Measurements from ENCODE around the gene C1GALT1. TPM values are rescaled to one million over a fixed set of nuclear protein-coding genes. Genes with fewer than 3 reads are reported as not detected.

The C1GALT1 gene
- total RNA-seq, 1 donor, result 137 TPM

DNA sequence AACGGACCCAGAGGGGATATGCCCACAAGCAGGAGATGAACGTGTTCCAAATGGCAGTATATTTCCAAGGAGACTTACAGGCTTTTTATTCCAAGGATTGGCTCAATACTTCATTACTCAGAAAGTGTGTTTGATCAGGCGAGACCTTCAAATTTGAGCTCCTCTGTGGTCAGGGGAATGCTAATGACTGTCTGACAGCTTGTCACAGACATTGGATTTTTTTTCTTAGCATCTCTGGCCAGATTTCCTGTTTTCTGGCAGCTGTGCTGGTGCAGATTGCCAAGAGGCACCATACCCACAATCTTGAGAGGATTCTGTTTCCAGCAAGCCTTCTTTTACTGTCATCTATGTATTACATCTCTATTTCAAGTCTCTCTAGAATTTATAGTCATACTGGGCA is 93.8 kb downstream of the C1GALT1 start:
- Histone ChIP-seq H3K36me3 (ENCODE audit: insufficient read depth, low read length) (no peaks in the 10 kb centered on the region), H3K27me3 (ENCODE audit: insufficient read depth, low read length) (no peaks in the 10 kb centered on the region), H3K4me3 (ENCODE audit: insufficient read depth, low read length) (no peak overlapping the region), H3K79me2 (ENCODE audit: insufficient read depth, low read length) (no peaks in the 10 kb centered on the region), H3K27ac (ENCODE audit: low read depth, low read length) (no peak overlapping the region), H2AFZ (ENCODE audit: low read length) (no peak overlapping the region), H3K9me3 (ENCODE audit: low read depth, low read length) (no peaks in the 10 kb centered on the region), H3K4me2 (ENCODE audit: insufficient read depth, low read length) (no peak overlapping the region), H3K4me1 (ENCODE audit: insufficient read depth, low read length) (peaks cover 2% of the 10 kb centered on the region), H4K20me1 (ENCODE audit: insufficient read depth, low read length) (no peaks in the 10 kb centered on the region)
- no peak for DNase-seq (ENCODE audit: insufficient read length, low spot score, missing footprints)
- TF ChIP-seq, protein P1, sequence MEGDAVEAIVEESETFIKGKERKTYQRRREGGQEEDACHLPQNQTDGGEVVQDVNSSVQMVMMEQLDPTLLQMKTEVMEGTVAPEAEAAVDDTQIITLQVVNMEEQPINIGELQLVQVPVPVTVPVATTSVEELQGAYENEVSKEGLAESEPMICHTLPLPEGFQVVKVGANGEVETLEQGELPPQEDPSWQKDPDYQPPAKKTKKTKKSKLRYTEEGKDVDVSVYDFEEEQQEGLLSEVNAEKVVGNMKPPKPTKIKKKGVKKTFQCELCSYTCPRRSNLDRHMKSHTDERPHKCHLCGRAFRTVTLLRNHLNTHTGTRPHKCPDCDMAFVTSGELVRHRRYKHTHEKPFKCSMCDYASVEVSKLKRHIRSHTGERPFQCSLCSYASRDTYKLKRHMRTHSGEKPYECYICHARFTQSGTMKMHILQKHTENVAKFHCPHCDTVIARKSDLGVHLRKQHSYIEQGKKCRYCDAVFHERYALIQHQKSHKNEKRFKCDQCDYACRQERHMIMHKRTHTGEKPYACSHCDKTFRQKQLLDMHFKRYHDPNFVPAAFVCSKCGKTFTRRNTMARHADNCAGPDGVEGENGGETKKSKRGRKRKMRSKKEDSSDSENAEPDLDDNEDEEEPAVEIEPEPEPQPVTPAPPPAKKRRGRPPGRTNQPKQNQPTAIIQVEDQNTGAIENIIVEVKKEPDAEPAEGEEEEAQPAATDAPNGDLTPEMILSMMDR (IDR thresholded peaks at IDR 0.05; ENCODE audit: extremely low read depth, low read depth, low read length), result no peak

DNA sequence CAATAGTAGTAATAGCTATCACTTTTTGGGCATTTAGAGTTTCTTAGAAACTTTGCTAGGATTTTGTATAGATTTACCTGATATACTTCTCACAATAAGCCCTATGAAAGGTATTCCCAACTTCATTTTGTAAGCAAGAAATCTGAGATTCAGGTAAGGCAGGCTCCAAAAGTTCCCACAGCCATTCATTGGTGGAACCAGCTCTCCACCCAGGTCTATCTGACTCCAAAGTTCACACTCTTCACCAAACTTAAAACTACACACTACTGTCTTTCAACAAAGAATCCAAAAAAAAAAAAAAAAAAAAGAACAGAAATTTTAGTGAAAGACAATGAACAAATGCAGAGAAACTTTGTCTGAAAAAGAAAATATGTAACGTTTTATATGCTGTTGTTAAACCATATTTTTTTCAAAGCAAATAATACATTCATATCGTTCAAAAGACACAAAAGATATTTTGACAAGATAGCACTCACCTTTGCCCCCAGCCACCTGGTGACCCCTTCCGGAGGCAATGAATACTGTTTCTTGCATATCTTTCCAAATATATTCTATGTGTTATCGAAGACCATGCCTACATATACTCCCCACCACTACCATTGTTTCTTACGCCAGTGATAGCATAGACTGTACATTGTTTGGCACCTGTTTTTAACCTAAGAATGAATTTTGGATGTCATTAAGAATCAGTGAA is 108.2 kb downstream of the C1GALT1 start:
- Histone ChIP-seq H3K79me2 (ENCODE audit: insufficient read depth, low read length) (no peaks in the 10 kb centered on the region), H3K4me1 (ENCODE audit: insufficient read depth, low read length) (no peaks in the 10 kb centered on the region), H3K4me2 (ENCODE audit: insufficient read depth, low read length) (no peak overlapping the region), H3K36me3 (ENCODE audit: insufficient read depth, low read length) (no peaks in the 10 kb centered on the region), H2AFZ (ENCODE audit: low read length) (no peak overlapping the region), H3K9me3 (ENCODE audit: low read depth, low read length) (no peaks in the 10 kb centered on the region), H4K20me1 (ENCODE audit: insufficient read depth, low read length) (no peaks in the 10 kb centered on the region), H3K27ac (ENCODE audit: low read depth, low read length) (no peak overlapping the region), H3K27me3 (ENCODE audit: insufficient read depth, low read length) (no peaks in the 10 kb centered on the region), H3K4me3 (ENCODE audit: insufficient read depth, low read length) (no peak overlapping the region)
- peak; percentile 43 for DNase-seq (ENCODE audit: insufficient read length, low spot score, missing footprints)
- TF ChIP-seq, protein P1 (IDR thresholded peaks at IDR 0.05; ENCODE audit: extremely low read depth, low read depth, low read length), result no peak

DNA sequence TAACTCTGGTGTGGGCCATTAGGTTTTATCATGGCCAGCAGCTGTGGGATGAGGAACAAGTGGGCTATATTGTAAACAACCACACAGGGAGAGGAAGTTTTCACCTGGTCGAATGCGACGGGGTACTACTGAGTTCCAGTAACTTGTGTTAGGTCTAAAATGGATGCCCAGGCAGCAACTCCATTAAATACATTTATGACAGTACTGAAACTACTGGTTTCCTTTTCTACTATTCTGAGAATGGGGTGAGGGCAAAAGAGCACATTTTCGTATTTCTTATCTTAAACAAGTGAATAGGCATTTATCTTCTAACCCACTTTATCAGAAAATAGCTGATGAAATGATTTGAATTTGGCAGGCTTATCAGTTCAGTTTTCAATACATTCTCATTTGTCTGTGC is 109.7 kb downstream of the C1GALT1 start:
- Histone ChIP-seq H3K27ac (ENCODE audit: low read depth, low read length) (no peak overlapping the region), H3K36me3 (ENCODE audit: insufficient read depth, low read length) (no peaks in the 10 kb centered on the region), H3K9me3 (ENCODE audit: low read depth, low read length) (no peaks in the 10 kb centered on the region), H3K4me3 (ENCODE audit: insufficient read depth, low read length) (no peak overlapping the region), H4K20me1 (ENCODE audit: insufficient read depth, low read length) (no peaks in the 10 kb centered on the region), H3K4me1 (ENCODE audit: insufficient read depth, low read length) (no peaks in the 10 kb centered on the region), H3K27me3 (ENCODE audit: insufficient read depth, low read length) (no peaks in the 10 kb centered on the region), H3K4me2 (ENCODE audit: insufficient read depth, low read length) (no peak overlapping the region), H3K79me2 (ENCODE audit: insufficient read depth, low read length) (no peaks in the 10 kb centered on the region), H2AFZ (ENCODE audit: low read length) (peak overlapping the region; percentile 7)
- peak; percentile 23 for DNase-seq (ENCODE audit: insufficient read length, low spot score, missing footprints)
- TF ChIP-seq, protein P1 (IDR thresholded peaks at IDR 0.05; ENCODE audit: extremely low read depth, low read depth, low read length), result no peak

DNA sequence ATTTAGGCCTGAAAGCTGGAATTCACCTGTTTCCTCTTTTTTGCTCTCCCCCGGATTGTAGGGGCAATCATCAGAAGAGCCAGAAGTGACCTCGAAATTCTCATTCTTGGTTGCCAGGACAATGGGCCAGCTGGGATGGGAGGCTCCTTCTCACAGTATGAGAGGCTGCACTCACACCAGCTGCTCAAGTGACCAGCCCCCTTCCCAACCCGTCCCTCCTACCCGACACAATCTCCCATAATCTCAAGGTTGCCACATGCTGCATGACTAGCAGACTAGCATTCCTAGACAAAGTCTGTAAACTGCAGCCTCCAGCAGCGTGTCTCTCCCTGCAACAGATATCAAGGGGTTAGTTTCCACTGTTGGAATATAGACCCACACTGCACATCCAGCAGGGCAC is 110.3 kb downstream of the C1GALT1 start:
- Histone ChIP-seq H3K27me3 (ENCODE audit: insufficient read depth, low read length) (no peaks in the 10 kb centered on the region), H3K9me3 (ENCODE audit: low read depth, low read length) (no peaks in the 10 kb centered on the region), H3K79me2 (ENCODE audit: insufficient read depth, low read length) (no peaks in the 10 kb centered on the region), H3K4me2 (ENCODE audit: insufficient read depth, low read length) (no peak overlapping the region), H3K4me3 (ENCODE audit: insufficient read depth, low read length) (no peak overlapping the region), H3K27ac (ENCODE audit: low read depth, low read length) (no peak overlapping the region), H3K4me1 (ENCODE audit: insufficient read depth, low read length) (no peaks in the 10 kb centered on the region), H3K36me3 (ENCODE audit: insufficient read depth, low read length) (no peaks in the 10 kb centered on the region), H2AFZ (ENCODE audit: low read length) (no peak overlapping the region), H4K20me1 (ENCODE audit: insufficient read depth, low read length) (no peaks in the 10 kb centered on the region)
- DNase-seq (ENCODE audit: insufficient read length, low spot score, missing footprints), result no peak
- TF ChIP-seq, protein P1 (IDR thresholded peaks at IDR 0.05; ENCODE audit: extremely low read depth, low read depth, low read length), result no peak
